ENCODE data around the gene FAM83E. TPM values are rescaled to one million over a fixed set of nuclear protein-coding genes. Genes with fewer than 3 reads are reported as not detected.

The FAM83E gene
- total RNA-seq, 4 donors from 2014 or later = 0.15 TPM; not detected in 3

- Histone ChIP-seq H3K36me3 (no peaks in the 10 kb centered on the region), H3K4me3 (peak overlapping the region; percentile 58 to 95 (median 76)), H3K27ac (peak overlapping the region; percentile 97 to 100 (median 100)), H3K27me3 (no peaks in the 10 kb centered on the region), H3K4me1 (peaks cover 48 to 58% of the 10 kb centered on the region in 2 donors), H3K9me3 (no peaks in the 10 kb centered on the region)
- ATAC-seq = no peak
- intact Hi-C loops (cut with DNase I; ENCODE audit: low total_unique reads) = loop anchor here (2.0 to 10.0 kb wide), 6 partner anchors 17 to 1566 kb away; partner anchors contain the start of genes AKT1S1, GYS1, MYH14 and PPP1R15A
- in situ Hi-C loops (cut with MboI; ENCODE audit: low sequenced_read_pairs in 4 of 4) = loop anchor here in 1 of 4 donors (25.0 kb wide), 1 partner anchor 101 kb away; the partner anchor contains the start of genes IZUMO1 and RASIP1
- no peak for TF ChIP-seq CTCF (IDR thresholded peaks at IDR 0.05 in 4 of 5, conservative IDR thresholded peaks at IDR 0.05 in 1 of 5)
- no peak for TF ChIP-seq POLR2A (IDR thresholded peaks at IDR 0.05)
- DNase-seq = peak in 1 of 2 donors; percentile 71
Observed at GRCh38 chr19:48635966-48636858, 21.3 kb upstream of the FAM83E start.

DNA sequence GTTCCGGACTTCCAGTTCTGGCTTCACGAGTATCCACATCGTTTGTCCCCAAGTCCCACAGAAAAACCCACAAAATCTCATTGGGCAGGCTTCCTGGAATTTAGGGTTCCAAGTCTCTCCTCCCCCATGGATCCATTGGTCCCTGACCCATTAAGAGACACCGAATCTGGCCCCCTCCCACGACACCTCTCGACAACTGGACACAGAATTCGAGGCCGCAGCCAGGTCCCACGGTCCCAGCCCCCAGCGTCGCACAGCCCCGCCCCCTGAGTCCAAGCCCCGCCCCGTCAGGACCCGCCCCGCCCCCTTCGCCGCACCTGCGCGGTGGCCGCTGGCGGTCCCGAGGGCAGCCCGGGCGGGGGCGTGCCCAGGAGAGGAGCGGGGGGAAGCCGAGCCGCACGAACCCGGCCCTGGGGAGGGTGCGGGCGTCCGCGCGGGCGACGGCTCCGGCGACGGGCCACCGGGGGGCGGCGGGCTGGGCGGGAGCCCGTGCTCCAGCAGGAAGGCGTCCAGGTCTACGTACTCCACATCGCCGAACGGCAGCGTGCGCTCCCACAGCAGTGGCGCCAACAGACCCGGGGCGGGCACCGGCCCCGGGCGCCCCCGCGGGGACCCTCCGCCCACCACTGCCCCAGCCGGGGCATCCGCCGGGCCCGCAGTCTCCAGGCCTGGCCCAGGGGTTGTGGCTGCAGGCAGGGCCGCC lies 20.5 kb upstream of the FAM83E start:
- peak overlapping the region; percentile 58 to 95 (median 76) for H3K4me3 ChIP-seq
- H3K27ac ChIP-seq = peak overlapping the region; percentile 97 to 100 (median 100)
- intact Hi-C loops (cut with DNase I; ENCODE audit: low total_unique reads) (loop anchor here (2.0 to 10.0 kb wide), 6 partner anchors 17 to 1567 kb away; partner anchors contain the start of genes AKT1S1, GYS1, MYH14 and PPP1R15A), in situ Hi-C loops (cut with MboI; ENCODE audit: low sequenced_read_pairs in 4 of 4) (loop anchor here in 1 of 4 donors (25.0 kb wide), 1 partner anchor 102 kb away; the partner anchor contains the start of genes IZUMO1 and RASIP1)
- peaks cover 56 to 66% of the 10 kb centered on the region in 2 donors for H3K4me1 ChIP-seq
- ATAC-seq (peak; percentile 16 to 28), DNase-seq (peak; percentile 70 to 88)
- no peaks in the 10 kb centered on the region for H3K36me3 ChIP-seq
- H3K27me3 ChIP-seq = no peaks in the 10 kb centered on the region
- H3K9me3 ChIP-seq = no peaks in the 10 kb centered on the region
- TF ChIP-seq CTCF (IDR thresholded peaks at IDR 0.05 in 4 of 5, conservative IDR thresholded peaks at IDR 0.05 in 1 of 5) (peak in 1 of 5 experiments; percentile 24), POLR2A (IDR thresholded peaks at IDR 0.05) (peak; percentile 94)

DNA sequence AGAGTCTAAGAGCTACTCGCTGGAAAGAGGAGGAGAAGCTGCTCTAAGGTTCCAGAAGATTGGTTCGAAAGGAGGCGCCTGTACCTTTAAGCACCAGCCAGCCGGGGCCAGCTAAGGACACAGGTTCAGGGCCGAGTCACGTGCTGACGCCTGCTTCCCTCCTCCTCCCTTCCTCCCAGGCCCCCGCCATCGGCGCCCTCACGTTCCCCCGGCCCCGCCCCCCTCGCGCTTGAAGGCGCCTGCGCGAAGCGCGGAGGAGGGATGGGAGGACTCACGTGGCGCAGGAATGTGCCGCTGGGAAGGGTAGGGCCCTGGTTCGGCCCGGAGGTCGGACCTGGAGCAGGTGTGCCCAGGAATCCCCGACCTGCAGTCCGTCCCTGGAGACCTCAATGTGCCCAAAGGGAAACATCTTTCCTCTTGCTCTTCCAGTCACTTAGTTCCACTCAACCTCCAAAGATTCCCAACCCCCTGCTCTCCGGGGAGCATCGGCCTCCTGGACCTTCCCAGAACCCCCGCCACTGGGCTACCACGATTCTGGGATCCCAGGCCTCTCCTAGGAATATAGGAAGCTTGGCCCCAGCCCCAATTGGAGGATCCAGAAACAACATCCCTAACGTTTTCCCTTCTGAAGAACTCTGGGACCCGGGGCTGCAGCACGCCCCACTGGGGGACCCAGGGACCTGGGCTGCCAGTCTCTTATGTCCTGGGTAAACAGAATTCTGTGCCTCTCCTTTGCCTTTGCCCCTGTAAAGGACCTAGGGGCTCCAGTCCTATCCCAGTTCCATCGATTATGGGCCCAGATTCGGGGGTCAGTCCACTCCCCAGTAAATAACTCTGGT lies 19.8 kb upstream of the FAM83E start:
- H3K27ac ChIP-seq = peak overlapping the region; percentile 97 to 100 (median 100)
- peaks cover 60 to 74% of the 10 kb centered on the region in 2 donors for H3K4me1 ChIP-seq
- intact Hi-C loops (cut with DNase I; ENCODE audit: low total_unique reads) = loop anchor here (2.0 to 10.0 kb wide), 6 partner anchors 16 to 1568 kb away; partner anchors contain the start of genes AKT1S1, GYS1, MYH14 and PPP1R15A
- TF ChIP-seq CTCF (IDR thresholded peaks at IDR 0.05 in 4 of 5, conservative IDR thresholded peaks at IDR 0.05 in 1 of 5) (no peak), POLR2A (IDR thresholded peaks at IDR 0.05) (peak; percentile 52 to 71)
- H3K4me3 ChIP-seq = peak overlapping the region; percentile 54 to 95 (median 64)
- ATAC-seq = peak; percentile 39 to 40
- no peaks in the 10 kb centered on the region for H3K27me3 ChIP-seq
- no peaks in the 10 kb centered on the region for H3K36me3 ChIP-seq
- peak; percentile 98 to 99 for DNase-seq
- in situ Hi-C loops (cut with MboI; ENCODE audit: low sequenced_read_pairs in 4 of 4) = loop anchor here in 1 of 4 donors (25.0 kb wide), 1 partner anchor 103 kb away; the partner anchor contains the start of genes IZUMO1 and RASIP1
- no peaks in the 10 kb centered on the region for H3K9me3 ChIP-seq

DNA sequence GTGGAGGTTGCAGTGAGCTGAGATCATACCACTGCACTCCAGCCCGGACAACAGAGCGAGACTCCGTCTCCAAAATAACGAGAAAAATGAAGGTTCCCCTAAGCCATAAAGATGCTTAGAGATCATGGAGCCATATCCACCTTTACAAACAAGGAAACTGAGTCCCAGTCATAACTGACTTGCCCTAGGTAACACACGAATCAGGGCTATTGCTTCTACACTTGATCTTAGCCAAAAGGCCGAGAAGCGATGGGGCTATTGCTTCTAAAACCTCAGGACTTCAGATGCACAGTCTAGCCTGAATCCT lies 19.1 kb upstream of the FAM83E start:
- in situ Hi-C loops (cut with MboI; ENCODE audit: low sequenced_read_pairs in 4 of 4) (loop anchor here in 1 of 4 donors (25.0 kb wide), 1 partner anchor 103 kb away; the partner anchor contains the start of genes IZUMO1 and RASIP1), intact Hi-C loops (cut with DNase I; ENCODE audit: low total_unique reads) (loop anchor here (2.0 to 10.0 kb wide), 4 partner anchors 15 to 1241 kb away; partner anchors contain the start of genes AKT1S1, GYS1, PPP1R15A and RPL18)
- DNase-seq = no peak
- Histone ChIP-seq H3K4me3 (peak overlapping the region; percentile 16 to 95 (median 64)), H3K36me3 (no peaks in the 10 kb centered on the region), H3K4me1 (peaks cover 60 to 76% of the 10 kb centered on the region in 2 donors), H3K27me3 (no peaks in the 10 kb centered on the region), H3K9me3 (no peaks in the 10 kb centered on the region), H3K27ac (peak overlapping the region; percentile 97 to 100 (median 100))
- TF ChIP-seq POLR2A (IDR thresholded peaks at IDR 0.05) (no peak), CTCF (IDR thresholded peaks at IDR 0.05 in 4 of 5, conservative IDR thresholded peaks at IDR 0.05 in 1 of 5) (no peak)
- no peak for ATAC-seq
